Body of pancreas (tissue), 4 donors: Measurements from ENCODE around the gene ATL1. TPM values are rescaled to one million over a fixed set of nuclear protein-coding genes. Genes with fewer than 3 reads are reported as not detected.

ENCODE experiments used
- ATAC-seq: fragments of 150-250 bp; one replicate; pipeline ENCODE4 v1.9.1; 2016
- DNase-seq, 4 donors: peaks; one replicate each; pipeline ENCODE4 v3.0.0-alpha.2; 2019
- H3K27ac ChIP-seq, 4 donors: fragments of 200-600 bp; sonication (generic); 1 replicate in 3 of 4; 2 replicates in 1 of 4; pipeline versions ENCODE4 v1.5.1 to v1.6.1; 2016 to 2019; ENCODE audit warnings: mild to moderate bottlenecking in 1 of 4, mixed read lengths in 1 of 4, moderate library complexity in 1 of 4
- H3K27me3 ChIP-seq, 2 donors: fragments of 200-600 bp; sonication (generic); one replicate each; pipeline ENCODE4 v1.6.0; 2016; ENCODE audit warnings: mild to moderate bottlenecking in 1 of 2
- H3K36me3 ChIP-seq, 2 donors: fragments of 200-600 bp; sonication (generic); replicated peaks in 1 of 2; 2 replicates each; pipeline ENCODE4 v1.5.1; 2016; ENCODE audit warnings: low read depth in 2 of 2; ENCODE audit not compliant: insufficient read depth in 1 of 2
- H3K4me1 ChIP-seq: fragments of 200-600 bp; sonication (generic); one replicate; pipeline ENCODE4 v1.6.0; 2016
- H3K4me3 ChIP-seq, 2 donors: fragments of 200-600 bp; sonication (generic); 1 replicate in 1 of 2; 2 replicates in 1 of 2; pipeline ENCODE4 v1.5.1; 2016 to 2019
- H3K9me3 ChIP-seq, 3 donors: fragments of 200-600 bp; sonication (generic); 1 replicate in 2 of 3; 2 replicates in 1 of 3; pipeline ENCODE4 v1.5.1; 2016
- POLR2A ChIP-seq, 3 donors: fragments of 450-650 bp; IDR thresholded peaks; one replicate each; pipeline ENCODE4 v1.6.1; 2016; ENCODE audit warnings: antibody characterized with exemption in 3 of 3, mild to moderate bottlenecking in 2 of 3
- WGBS, 2 donors: methylation state at CpG; one replicate each; pipeline ENCODE4 v1.1.5; 2017; 5-methylcytosine and 5-hydroxymethylcytosine counted together
- intact Hi-C: fragments of 100-400 bp; cut with DNase I; formaldehyde crosslinking; loops from one replicate; pipeline ENCODE4 v1.15.1; 2023
- total RNA-seq, 2 donors: library from RNA; depleted of rRNA; stranded (reverse); fragments of >200 nt; gene quantifications; one replicate each; pipeline ENCODE4 v1.1.0, GENCODE V29; 2016
- TF ChIP-seq, protein P1 (sequence below), 7 experiments: fragments of 450-650 bp in 4 of 7; fragments of 200-600 bp in 3 of 7; sonication (generic) in 3 of 7; IDR thresholded peaks; one replicate each; pipeline ENCODE4 v1.5.1; 2016 to 2019; ENCODE audit warnings: antibody characterized with exemption in 7 of 7

The ATL1 gene
- total RNA-seq, 2 donors from 2014 or later, result 0.33 to 5.4 TPM

DNA sequence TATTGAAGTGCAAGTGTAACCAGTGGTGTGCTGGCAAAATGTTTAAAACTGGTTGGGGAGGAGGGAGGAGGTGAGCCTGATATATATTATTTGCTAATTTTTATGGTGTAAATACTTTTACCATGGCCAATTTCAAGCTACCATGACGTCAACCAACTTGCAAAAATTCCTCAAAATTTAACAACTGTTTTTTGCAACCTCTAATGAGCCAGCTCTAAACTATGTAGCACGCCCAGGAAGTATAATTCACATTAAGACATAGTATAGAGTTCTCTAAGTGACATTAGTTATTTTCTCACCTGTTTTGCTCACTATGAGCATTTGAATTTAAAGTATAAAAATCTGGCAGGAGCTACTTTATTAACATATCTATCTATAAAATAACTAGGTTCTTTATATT lies 41.4 kb downstream of the ATL1 start:
- Histone ChIP-seq H3K4me3 (no peak overlapping the region), H3K27me3 (no peaks in the 10 kb centered on the region), H3K36me3 (no peaks in the 10 kb centered on the region), H3K27ac (no peak overlapping the region), H3K9me3 (no peaks in the 10 kb centered on the region), H3K4me1 (peaks cover 36% of the 10 kb centered on the region)
- intact Hi-C loops, result loop anchor here (10.0 kb wide), 1 partner anchor 173 kb away; no protein-coding TSS in a partner anchor
- TF ChIP-seq, protein P1, sequence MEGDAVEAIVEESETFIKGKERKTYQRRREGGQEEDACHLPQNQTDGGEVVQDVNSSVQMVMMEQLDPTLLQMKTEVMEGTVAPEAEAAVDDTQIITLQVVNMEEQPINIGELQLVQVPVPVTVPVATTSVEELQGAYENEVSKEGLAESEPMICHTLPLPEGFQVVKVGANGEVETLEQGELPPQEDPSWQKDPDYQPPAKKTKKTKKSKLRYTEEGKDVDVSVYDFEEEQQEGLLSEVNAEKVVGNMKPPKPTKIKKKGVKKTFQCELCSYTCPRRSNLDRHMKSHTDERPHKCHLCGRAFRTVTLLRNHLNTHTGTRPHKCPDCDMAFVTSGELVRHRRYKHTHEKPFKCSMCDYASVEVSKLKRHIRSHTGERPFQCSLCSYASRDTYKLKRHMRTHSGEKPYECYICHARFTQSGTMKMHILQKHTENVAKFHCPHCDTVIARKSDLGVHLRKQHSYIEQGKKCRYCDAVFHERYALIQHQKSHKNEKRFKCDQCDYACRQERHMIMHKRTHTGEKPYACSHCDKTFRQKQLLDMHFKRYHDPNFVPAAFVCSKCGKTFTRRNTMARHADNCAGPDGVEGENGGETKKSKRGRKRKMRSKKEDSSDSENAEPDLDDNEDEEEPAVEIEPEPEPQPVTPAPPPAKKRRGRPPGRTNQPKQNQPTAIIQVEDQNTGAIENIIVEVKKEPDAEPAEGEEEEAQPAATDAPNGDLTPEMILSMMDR (IDR thresholded peaks at IDR 0.05), result no peak
- no peak for TF ChIP-seq POLR2A (IDR thresholded peaks at IDR 0.05)
- DNase-seq (no peak), ATAC-seq (no peak)
- 76 to 87% methylated on average over 2 of the region's 2 CpGs for WGBS, 2 donors

DNA sequence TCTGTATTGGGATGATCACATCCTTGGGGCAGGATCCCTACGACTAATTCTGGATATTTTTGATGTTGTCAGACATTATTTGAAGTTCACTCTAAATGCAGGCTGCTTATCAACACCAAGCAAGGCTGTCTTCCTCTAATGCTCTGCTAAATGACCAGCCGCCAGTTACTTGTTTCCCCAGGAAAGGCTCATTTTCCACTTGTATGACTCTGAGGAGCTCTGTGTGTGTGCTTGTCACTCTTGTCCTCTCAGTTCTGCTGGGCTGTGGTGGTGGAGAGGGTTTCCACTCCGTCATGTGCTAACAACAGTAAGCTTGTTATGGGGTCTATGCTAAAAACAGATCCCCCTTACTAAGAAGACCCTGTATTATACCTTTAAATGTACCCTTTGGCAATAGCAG lies 42.1 kb downstream of the ATL1 start:
- ATAC-seq (no peak), DNase-seq (no peak)
- no peak overlapping the region for H3K4me3 ChIP-seq
- intact Hi-C loops, result loop anchor here (10.0 kb wide), 1 partner anchor 173 kb away; no protein-coding TSS in a partner anchor
- H3K4me1 ChIP-seq, result peaks cover 36% of the 10 kb centered on the region
- no peaks in the 10 kb centered on the region for H3K9me3 ChIP-seq
- WGBS, 2 donors, result 64% methylated on average over 3 of the region's 3 CpGs
- no peak for TF ChIP-seq POLR2A (IDR thresholded peaks at IDR 0.05)
- TF ChIP-seq, protein P1 (IDR thresholded peaks at IDR 0.05), result no peak
- H3K27ac ChIP-seq, result peak overlapping the region in 2 of 4 donors; percentile 3 to 61
- H3K36me3 ChIP-seq, result no peaks in the 10 kb centered on the region
- H3K27me3 ChIP-seq, result no peaks in the 10 kb centered on the region

DNA sequence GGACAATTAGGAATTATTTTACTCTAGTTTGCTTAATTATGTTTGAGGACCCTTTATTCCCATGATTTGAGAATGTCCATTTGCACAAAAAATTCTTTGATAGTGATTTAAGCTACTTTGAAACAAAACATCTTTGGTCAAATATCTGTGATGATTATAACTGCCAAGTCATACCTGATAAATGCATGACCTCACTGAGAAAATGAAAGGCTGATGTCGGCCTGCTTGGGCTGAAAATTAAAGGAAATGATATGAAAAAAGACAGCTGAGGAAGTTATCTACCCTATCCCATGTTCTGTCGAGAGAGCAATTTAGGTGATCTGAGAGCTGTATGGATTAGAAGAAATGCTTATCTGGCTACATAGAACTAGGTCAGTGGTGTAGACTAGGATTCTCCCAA lies 43.6 kb downstream of the ATL1 start:
- DNase-seq (peak in 2 of 4 donors; percentile 6 to 19), ATAC-seq (peak; percentile 74)
- H3K4me3 ChIP-seq, result no peak overlapping the region
- H3K9me3 ChIP-seq, result no peaks in the 10 kb centered on the region
- H3K27ac ChIP-seq, result peak overlapping the region in 3 of 4 donors; percentile 14 to 61 (median 44)
- TF ChIP-seq, protein P1 (IDR thresholded peaks at IDR 0.05), result no peak
- TF ChIP-seq POLR2A (IDR thresholded peaks at IDR 0.05), result no peak
- WGBS, 2 donors, result 13 to 20% methylated on average over 2 of the region's 2 CpGs
- intact Hi-C loops, result loop anchor here (10.0 kb wide), 1 partner anchor 171 kb away; no protein-coding TSS in a partner anchor
- peaks cover 36% of the 10 kb centered on the region for H3K4me1 ChIP-seq
- no peaks in the 10 kb centered on the region for H3K27me3 ChIP-seq
- no peaks in the 10 kb centered on the region for H3K36me3 ChIP-seq

- TF ChIP-seq POLR2A (IDR thresholded peaks at IDR 0.05), result no peak
- TF ChIP-seq, protein P1 (IDR thresholded peaks at IDR 0.05), result no peak
- 0 to 20% methylated on average over 1 of the region's 1 CpG for WGBS, 2 donors
- no peaks in the 10 kb centered on the region for H3K36me3 ChIP-seq
- ATAC-seq, result no peak
- peaks cover 28% of the 10 kb centered on the region for H3K4me1 ChIP-seq
- peak in 1 of 4 donors; percentile 15 for DNase-seq
- no peaks in the 10 kb centered on the region for H3K9me3 ChIP-seq
- no peak overlapping the region for H3K27ac ChIP-seq
- H3K4me3 ChIP-seq, result no peak overlapping the region
- intact Hi-C loops, result loop anchor here (10.0 kb wide), 1 partner anchor 169 kb away; no protein-coding TSS in a partner anchor
- H3K27me3 ChIP-seq, result no peaks in the 10 kb centered on the region
Measured at GRCh38 chr14:50605766-50606165, 45.8 kb downstream of the ATL1 start.

DNA sequence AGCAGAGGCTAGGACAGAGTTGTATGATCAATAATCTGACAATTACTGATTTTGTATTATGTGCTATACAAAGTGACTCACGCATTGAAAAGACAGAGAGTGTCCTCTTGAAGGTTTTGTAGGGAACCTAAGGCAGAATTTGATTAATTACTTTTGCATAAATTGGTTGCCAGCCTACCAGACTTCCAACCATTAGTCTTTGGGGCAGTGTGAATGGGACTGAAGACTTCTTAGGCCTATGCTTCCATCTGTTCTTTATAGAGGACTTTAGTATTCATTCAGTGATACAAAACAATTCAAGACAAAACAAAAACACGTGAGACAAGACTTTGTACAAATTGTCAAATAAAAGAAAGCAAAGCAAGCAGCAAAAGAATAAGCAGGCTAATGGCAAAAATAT lies 46.5 kb downstream of the ATL1 start:
- Histone ChIP-seq H3K36me3 (no peaks in the 10 kb centered on the region), H3K9me3 (no peaks in the 10 kb centered on the region), H3K4me3 (no peak overlapping the region), H3K27ac (no peak overlapping the region), H3K4me1 (peaks cover 25% of the 10 kb centered on the region), H3K27me3 (no peaks in the 10 kb centered on the region)
- TF ChIP-seq POLR2A (IDR thresholded peaks at IDR 0.05), result no peak
- TF ChIP-seq, protein P1 (IDR thresholded peaks at IDR 0.05), result no peak
- ATAC-seq, result no peak
- DNase-seq, result no peak
- intact Hi-C loops, result loop anchor here (10.0 kb wide), 1 partner anchor 168 kb away; no protein-coding TSS in a partner anchor
- WGBS, 2 donors, result 93 to 96% methylated on average over 2 of the region's 2 CpGs
